HEK293 (cell line): Measurements from ENCODE around the gene KIRREL3.

Experiments used
- CTCF ChIA-PET: fragments of 350-600 bp; formaldehyde crosslinking; extraction: SDS; loops from one replicate; lab custom pipeline; 2021; ENCODE audit warnings: antibody characterized with exemption; lab: Yijun Ruan, JAX
- POLR2A ChIA-PET: fragments of 300-600 bp; formaldehyde crosslinking; extraction: SDS; loops from one replicate; lab custom pipeline; 2020; ENCODE audit warnings: antibody characterized with exemption, inconsistent platforms; lab: Yijun Ruan, JAX
- H3K27ac ChIP-seq: fragments of 200-500 bp; sonication (Bioruptor generic); 2 replicates; pipeline ENCODE4 v1.5.1; 2014; ENCODE audit warnings: low read depth, low read length, control low read depth, inconsistent platforms; ENCODE audit errors: extremely low read depth
- H3K36me3 ChIP-seq, 2 experiments: fragments of 200-500 bp in 1 of 2; sonication (Bioruptor generic) in 1 of 2; 1 replicate in 1 of 2; 2 replicates in 1 of 2; pipeline ENCODE4 v1.5.1; 2014 to 2017; ENCODE audit warnings: inconsistent platforms in 2 of 2, low read length in 2 of 2; ENCODE audit not compliant: control insufficient read depth in 2 of 2, insufficient read depth in 1 of 2
- H3K4me1 ChIP-seq: fragments of 200-500 bp; sonication (Bioruptor generic); 2 replicates; pipeline ENCODE4 v1.5.1; 2014; ENCODE audit warnings: mild to moderate bottlenecking, low read length, inconsistent platforms; ENCODE audit not compliant: control insufficient read depth, insufficient read depth
- H3K4me3 ChIP-seq: 2 replicates; pipeline ENCODE4 v1.5.1; 2011; ENCODE audit warnings: low read depth, mild to moderate bottlenecking, control low read depth, low read length, moderate library complexity
- H3K9me3 ChIP-seq: fragments of 200-500 bp; sonication (Bioruptor generic); 2 replicates; pipeline ENCODE4 v1.5.1; 2014; ENCODE audit warnings: low read depth, low read length, inconsistent platforms; ENCODE audit not compliant: control insufficient read depth, insufficient read depth
- GLI4 ChIP-seq: fragments of 450-650 bp; formaldehyde crosslinking; IDR thresholded peaks from 2 replicates; pipeline ENCODE4 v1.5.1; 2016; ENCODE audit warnings: missing biosample characterization, missing genetic modification characterization
- HOXC10 ChIP-seq: sonication (generic); formaldehyde crosslinking; IDR thresholded peaks from 2 replicates; pipeline ENCODE4 v1.8.1; 2023; ENCODE audit warnings: mild to moderate bottlenecking, missing genetic modification reagents
- HOXD13 ChIP-seq: sonication (generic); formaldehyde crosslinking; IDR thresholded peaks from 2 replicates; pipeline ENCODE4 v1.8.0; 2022; ENCODE audit warnings: missing genetic modification reagents, borderline replicate concordance
- PRDM4 ChIP-seq: fragments of 450-650 bp; formaldehyde crosslinking; IDR thresholded peaks from 2 replicates; pipeline ENCODE4 v1.5.1; 2017; ENCODE audit warnings: missing biosample characterization, missing genetic modification characterization
- SCRT1 ChIP-seq: fragments of 450-650 bp; formaldehyde crosslinking; IDR thresholded peaks from 2 replicates; pipeline ENCODE4 v1.5.1; 2016; ENCODE audit warnings: missing biosample characterization, missing genetic modification characterization, borderline replicate concordance
- ZBTB11 ChIP-seq: fragments of 450-650 bp; formaldehyde crosslinking; conservative IDR thresholded peaks from 2 replicates; pipeline ENCODE4 v1.5.1; 2016; ENCODE audit warnings: low read depth, missing biosample characterization, missing genetic modification characterization
- ZNF202 ChIP-seq: fragments of 450-650 bp; formaldehyde crosslinking; IDR thresholded peaks from 2 replicates; pipeline ENCODE4 v1.5.1; 2016; ENCODE audit warnings: missing biosample characterization, missing genetic modification characterization, borderline replicate concordance
- ZNF37A ChIP-seq: fragments of 450-650 bp; IDR thresholded peaks from 2 replicates; pipeline ENCODE4 v1.5.1; 2018; ENCODE audit warnings: missing biosample characterization, missing genetic modification characterization
- ZNF416 ChIP-seq: fragments of 450-650 bp; formaldehyde crosslinking; IDR thresholded peaks from 2 replicates; pipeline ENCODE4 v1.5.1; 2016; ENCODE audit warnings: missing biosample characterization, missing genetic modification characterization
- ZNF473 ChIP-seq: fragments of 450-650 bp; formaldehyde crosslinking; IDR thresholded peaks from 2 replicates; pipeline ENCODE4 v1.5.1; 2017; ENCODE audit warnings: missing biosample characterization, missing genetic modification characterization
- ZNF48 ChIP-seq: fragments of 450-650 bp; formaldehyde crosslinking; IDR thresholded peaks from 2 replicates; pipeline ENCODE4 v1.5.1; 2016; ENCODE audit warnings: missing biosample characterization, missing genetic modification characterization
- ZNF501 ChIP-seq: fragments of 450-650 bp; formaldehyde crosslinking; IDR thresholded peaks from 2 replicates; pipeline ENCODE4 v1.5.1; 2016; ENCODE audit warnings: missing biosample characterization, missing genetic modification characterization
- ZNF548 ChIP-seq: fragments of 450-650 bp; formaldehyde crosslinking; IDR thresholded peaks from 2 replicates; pipeline ENCODE4 v1.5.1; 2016; ENCODE audit warnings: missing biosample characterization, missing genetic modification characterization
- ZNF571 ChIP-seq: fragments of 450-650 bp; formaldehyde crosslinking; IDR thresholded peaks from 2 replicates; pipeline ENCODE4 v1.5.0; 2017; ENCODE audit warnings: missing biosample characterization, missing genetic modification characterization
- ZNF596 ChIP-seq: fragments of 450-650 bp; IDR thresholded peaks from 2 replicates; pipeline ENCODE4 v1.5.0; 2018; ENCODE audit warnings: missing biosample characterization, mild to moderate bottlenecking, missing genetic modification characterization, moderate library complexity
- ZNF654 ChIP-seq: fragments of 450-650 bp; formaldehyde crosslinking; IDR thresholded peaks from 2 replicates; pipeline ENCODE4 v1.5.1; 2016; ENCODE audit warnings: low read depth, missing biosample characterization, missing genetic modification characterization
- ZNF776 ChIP-seq: fragments of 450-650 bp; formaldehyde crosslinking; IDR thresholded peaks from 2 replicates; pipeline ENCODE4 v1.5.0; 2017; ENCODE audit warnings: missing biosample characterization, missing genetic modification characterization, borderline replicate concordance
- ZNF791 ChIP-seq: fragments of 450-650 bp; formaldehyde crosslinking; IDR thresholded peaks from 2 replicates; pipeline ENCODE4 v1.5.1; 2016; ENCODE audit warnings: missing biosample characterization, missing genetic modification characterization
- ZNF792 ChIP-seq: fragments of 450-650 bp; formaldehyde crosslinking; IDR thresholded peaks from 2 replicates; pipeline ENCODE4 v1.5.1; 2016; ENCODE audit warnings: missing biosample characterization, missing genetic modification characterization
- ZXDB ChIP-seq: fragments of 450-650 bp; formaldehyde crosslinking; IDR thresholded peaks from 2 replicates; pipeline ENCODE4 v1.5.1; 2016; ENCODE audit warnings: missing biosample characterization, missing genetic modification characterization

The KIRREL3 gene

GRCh38 chr11:126392633-126393013, 607.9 kb downstream of the KIRREL3 start:
- Histone ChIP-seq H3K36me3 (no peaks in the 10 kb centered on the region), H3K4me3 (no peak overlapping the region), H3K4me1 (no peaks in the 10 kb centered on the region), H3K27ac (no peak overlapping the region), H3K9me3 (no peaks in the 10 kb centered on the region)
- TF ChIP-seq ZNF791 (tag by site-specific recombination) (no peak), PRDM4 (no peak), ZNF48 (tag by site-specific recombination) (no peak), GLI4 (tag by site-specific recombination) (no peak), ZNF654 (tag by site-specific recombination) (no peak), ZNF548 (no peak)
- POLR2A ChIA-PET: no interaction called here
- CTCF ChIA-PET: interaction anchor here (1.1 kb wide), 1 partner anchor 82 kb away, joined by 4 read pairs; no protein-coding TSS in a partner anchor

DNA sequence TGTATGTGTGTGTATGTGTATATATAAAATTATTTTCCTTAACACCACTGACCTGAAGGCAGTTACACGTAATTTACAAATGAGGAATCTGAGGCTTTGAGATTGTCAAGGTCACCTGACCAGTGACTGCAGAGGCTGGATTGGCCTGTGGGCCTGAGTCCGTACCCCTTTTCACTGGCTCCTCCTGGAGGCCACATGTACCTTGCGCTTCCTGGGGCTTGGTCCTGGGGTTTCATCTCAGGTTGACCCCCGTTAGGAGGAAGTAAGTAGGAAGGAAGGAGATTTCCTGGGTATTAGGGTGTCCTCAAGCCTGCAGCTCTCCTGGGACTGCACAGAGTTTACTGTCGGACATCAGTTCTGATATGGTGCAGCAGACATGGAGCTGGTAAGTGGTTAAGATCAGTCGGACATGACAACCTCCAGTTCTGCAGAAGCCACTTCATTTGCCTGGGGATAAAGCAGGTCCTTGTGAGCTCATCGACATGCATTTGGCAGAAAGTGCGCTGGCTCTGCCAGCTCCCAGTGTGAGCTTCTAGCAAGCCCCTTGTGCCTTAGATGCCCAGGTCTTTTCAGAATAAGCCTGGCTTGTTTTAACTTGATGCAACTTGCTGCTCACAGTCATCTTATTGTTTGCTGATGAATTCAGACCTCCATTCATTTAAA, 608.5 kb downstream of the KIRREL3 start:
- Histone ChIP-seq H3K27ac (no peak overlapping the region), H3K4me3 (no peak overlapping the region), H3K9me3 (no peaks in the 10 kb centered on the region), H3K4me1 (no peaks in the 10 kb centered on the region), H3K36me3 (no peaks in the 10 kb centered on the region)
- TF ChIP-seq GLI4 (tag by site-specific recombination): no peak
- TF ChIP-seq HOXC10: no peak
- TF ChIP-seq ZNF501 (tag by site-specific recombination): no peak
- POLR2A ChIA-PET: interaction anchor here (0.5 kb wide), 1 partner anchor 490 kb away, joined by 3 read pairs; no protein-coding TSS in a partner anchor
- CTCF ChIA-PET: interaction anchor here (0.5 to 1.1 kb wide), 2 partner anchors 81 to 579 kb away, joined by 3 to 4 read pairs; no protein-coding TSS in a partner anchor

- Histone ChIP-seq H3K4me3 (no peak overlapping the region), H3K4me1 (no peaks in the 10 kb centered on the region), H3K27ac (no peak overlapping the region), H3K36me3 (no peaks in the 10 kb centered on the region), H3K9me3 (no peaks in the 10 kb centered on the region)
- no peak for TF ChIP-seq ZNF776 (tag by site-specific recombination)
- no peak for TF ChIP-seq ZNF596 (tag by site-specific recombination)
- TF ChIP-seq ZNF37A: no peak
- no peak for TF ChIP-seq ZNF473 (tag by site-specific recombination)
- no peak for TF ChIP-seq HOXD13 (CRISPR knock-in tag)
- TF ChIP-seq ZNF416 (tag by site-specific recombination): no peak
- no peak for TF ChIP-seq ZNF571 (tag by site-specific recombination)
- TF ChIP-seq ZNF792 (tag by site-specific recombination): no peak
- TF ChIP-seq ZNF202 (tag by site-specific recombination): no peak
- TF ChIP-seq ZBTB11: no peak
- TF ChIP-seq ZXDB (tag by site-specific recombination): no peak
- TF ChIP-seq SCRT1 (tag by site-specific recombination): no peak
- ChIA-PET POLR2A (interaction anchor here (0.5 kb wide), 1 partner anchor 489 kb away, joined by 3 read pairs; no protein-coding TSS in a partner anchor), CTCF (no interaction called here)
Observed at GRCh38 chr11:126391286-126391954, 609.1 kb downstream of the KIRREL3 start.
